ENCODE measurements around the gene CBX1.

DNA sequence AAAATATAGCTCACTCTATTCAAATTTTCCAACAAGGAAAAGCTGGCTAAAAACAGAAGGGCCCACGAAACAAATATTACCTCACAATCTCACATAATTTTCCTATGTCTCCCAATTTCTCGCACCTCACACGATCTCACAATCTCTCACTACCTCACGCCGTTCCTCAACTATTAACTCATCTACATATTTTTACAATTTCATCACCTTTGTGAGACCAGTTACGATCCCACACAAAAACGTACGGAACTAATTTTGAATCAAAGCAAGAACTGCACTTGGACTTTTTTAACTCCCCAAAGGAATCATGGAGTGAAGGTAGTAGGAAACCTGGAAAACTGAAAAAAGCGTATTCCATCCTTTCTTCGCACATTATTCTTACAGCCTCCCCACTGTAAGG is 1.1 kb downstream of the CBX1 start:
- TF ChIP-seq, protein P1, sequence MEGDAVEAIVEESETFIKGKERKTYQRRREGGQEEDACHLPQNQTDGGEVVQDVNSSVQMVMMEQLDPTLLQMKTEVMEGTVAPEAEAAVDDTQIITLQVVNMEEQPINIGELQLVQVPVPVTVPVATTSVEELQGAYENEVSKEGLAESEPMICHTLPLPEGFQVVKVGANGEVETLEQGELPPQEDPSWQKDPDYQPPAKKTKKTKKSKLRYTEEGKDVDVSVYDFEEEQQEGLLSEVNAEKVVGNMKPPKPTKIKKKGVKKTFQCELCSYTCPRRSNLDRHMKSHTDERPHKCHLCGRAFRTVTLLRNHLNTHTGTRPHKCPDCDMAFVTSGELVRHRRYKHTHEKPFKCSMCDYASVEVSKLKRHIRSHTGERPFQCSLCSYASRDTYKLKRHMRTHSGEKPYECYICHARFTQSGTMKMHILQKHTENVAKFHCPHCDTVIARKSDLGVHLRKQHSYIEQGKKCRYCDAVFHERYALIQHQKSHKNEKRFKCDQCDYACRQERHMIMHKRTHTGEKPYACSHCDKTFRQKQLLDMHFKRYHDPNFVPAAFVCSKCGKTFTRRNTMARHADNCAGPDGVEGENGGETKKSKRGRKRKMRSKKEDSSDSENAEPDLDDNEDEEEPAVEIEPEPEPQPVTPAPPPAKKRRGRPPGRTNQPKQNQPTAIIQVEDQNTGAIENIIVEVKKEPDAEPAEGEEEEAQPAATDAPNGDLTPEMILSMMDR (optimal IDR thresholded peaks at IDR 0.05 in 1 of 3, IDR thresholded peaks at IDR 0.05 in 1 of 3, conservative IDR thresholded peaks at IDR 0.05 in 1 of 3; ENCODE audit: extremely low read depth in 1 of 3, insufficient read depth in 2 of 3, low read length in 3 of 3), result no peak
- TF ChIP-seq EZH2 (IDR thresholded peaks at IDR 0.05; ENCODE audit: low read length), result no peak
